OCI-LY3 (cell line): ENCODE data around the gene WWP2.
A peak's percentile ranks its signal among the peaks of the same experiment; 100 is the strongest.

Source experiments
- H2AFZ ChIP-seq: fragments of 200-600, 300-600 bp; shearing (Covaris generic); 2 replicates; pipeline ENCODE4 v1.6.0; 2014; ENCODE audit warnings: antibody characterized with exemption, low read depth, low read length
- H3K27ac ChIP-seq: fragments of 200-600, 300-600 bp; sonication (generic); 2 replicates; pipeline ENCODE4 v1.5.1; 2014; ENCODE audit warnings: mild to moderate bottlenecking, low read length, moderate library complexity, mixed read lengths
- H3K27me3 ChIP-seq: fragments of 200-600, 300-600 bp; sonication (generic); 2 replicates; pipeline ENCODE4 v1.6.1; 2014; ENCODE audit warnings: low read depth, low read length, mixed read lengths
- H3K36me3 ChIP-seq: fragments of 200-600, 300-600 bp; sonication (generic); replicated peaks from 2 replicates; pipeline ENCODE3; 2014; ENCODE audit warnings: low read depth, low read length, mixed read lengths
- H3K4me1 ChIP-seq: fragments of 300-600, 200-600 bp; sonication (generic); 2 replicates; pipeline ENCODE4 v1.6.1; 2014; ENCODE audit warnings: low read length, mixed read lengths
- H3K4me2 ChIP-seq: fragments of 200-600, 300-600 bp; sonication (generic); 2 replicates; pipeline ENCODE4 v1.6.1; 2014; ENCODE audit warnings: low read length, mixed read lengths
- H3K4me3 ChIP-seq: fragments of 300-600, 200-600 bp; sonication (generic); 2 replicates; pipeline ENCODE4 v1.5.1; 2014; ENCODE audit warnings: antibody characterized with exemption, mild to moderate bottlenecking, low read length, moderate library complexity
- H3K79me2 ChIP-seq: fragments of 300-600, 200-600 bp; shearing (Covaris generic); 2 replicates; pipeline ENCODE4 v1.6.1; 2014; ENCODE audit warnings: mild to moderate bottlenecking, low read length, mixed read lengths
- H3K9ac ChIP-seq: fragments of 300-600, 200-600 bp; shearing (Covaris generic); 2 replicates; pipeline ENCODE4 v1.6.0; 2014; ENCODE audit warnings: mild to moderate bottlenecking, low read length, moderate library complexity
- H3K9me3 ChIP-seq: fragments of 200-600, 300-600 bp; shearing (Covaris generic); 2 replicates; pipeline ENCODE4 v1.6.1; 2014; ENCODE audit warnings: low read length, mixed read lengths; ENCODE audit not compliant: insufficient read depth
- H4K20me1 ChIP-seq: fragments of 200-600, 300-600 bp; sonication (generic); 2 replicates; pipeline ENCODE4 v1.6.1; 2016; ENCODE audit warnings: low read length, mixed read lengths; ENCODE audit not compliant: insufficient read depth
- CTCF ChIP-seq: fragments of 200-600, 300-600 bp; sonication (generic); IDR thresholded peaks from 2 replicates; pipeline ENCODE4 v1.5.1; 2014; ENCODE audit warnings: antibody characterized with exemption, low read length, low read depth
- EZH2phosphoT487 ChIP-seq: fragments of 200-600 bp; shearing (Covaris generic); IDR thresholded peaks from 2 replicates; pipeline ENCODE4 v1.6.1; 2018; ENCODE audit warnings: antibody characterized with exemption, mixed run types, low read depth

Gene WWP2

DNA sequence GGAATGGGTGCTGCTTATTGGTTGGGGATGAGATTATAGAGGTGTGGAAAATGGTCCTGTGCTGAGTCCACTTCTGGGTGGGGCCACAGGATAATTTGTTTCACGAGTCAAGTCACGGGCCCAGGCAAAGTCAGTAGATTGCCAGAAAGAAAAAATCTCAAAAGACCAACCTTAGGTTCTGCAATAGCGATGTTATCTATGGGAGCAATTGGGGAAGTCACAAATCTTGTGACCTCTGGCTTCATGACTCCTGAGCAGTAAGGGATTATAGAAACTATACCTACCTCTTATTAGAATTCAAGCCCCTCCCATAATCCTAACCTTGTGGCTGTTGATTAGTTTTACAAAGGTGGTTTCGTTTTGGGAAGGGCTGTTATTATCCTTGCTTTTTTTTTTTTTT, 31.4 kb downstream of the WWP2 start:
- Histone ChIP-seq H3K79me2 (no peaks in the 10 kb centered on the region), H2AFZ (no peak overlapping the region), H3K27ac (no peak overlapping the region), H3K27me3 (no peaks in the 10 kb centered on the region), H3K4me1 (no peaks in the 10 kb centered on the region), H3K9ac (no peak overlapping the region), H3K9me3 (no peaks in the 10 kb centered on the region), H3K4me2 (no peak overlapping the region), H4K20me1 (0 out of 2 replicates have a peak, but pooled peaks cover 6% of the 10 kb centered on the region), H3K4me3 (no peak overlapping the region), H3K36me3 (no peaks in the 10 kb centered on the region)
- TF ChIP-seq EZH2phosphoT487 (no peak), CTCF (no peak)

DNA sequence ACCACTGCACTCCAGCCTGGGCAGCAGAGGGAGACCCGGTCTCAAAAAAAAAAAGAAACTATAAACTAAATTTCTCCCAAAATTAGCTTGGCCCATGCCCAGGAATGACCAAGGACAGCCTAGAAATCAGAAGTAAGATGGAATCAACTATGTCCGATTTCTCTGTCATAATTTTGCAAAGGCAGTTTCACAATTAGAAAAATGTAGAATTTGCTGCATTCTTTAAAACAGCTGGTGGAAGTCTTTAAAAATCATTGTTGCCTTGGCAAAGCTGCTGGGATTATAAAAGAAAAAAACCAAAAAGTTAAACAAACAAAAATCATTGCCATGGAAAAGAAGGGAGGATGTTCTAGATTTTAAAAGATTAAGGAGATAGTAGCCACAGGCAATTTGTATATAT, 32.4 kb downstream of the WWP2 start:
- Histone ChIP-seq H2AFZ (no peak overlapping the region), H4K20me1 (0 out of 2 replicates have a peak, but pooled peaks cover 6% of the 10 kb centered on the region)

GRCh38 chr16:69796285-69797118, 34.4 kb downstream of the WWP2 start:
- Histone ChIP-seq H3K4me1 (no peaks in the 10 kb centered on the region), H3K4me3 (0 out of 2 replicates have a peak overlapping the region, but pooled peaks have one; percentile 15), H4K20me1 (0 out of 2 replicates have a peak, but pooled peaks cover 6% of the 10 kb centered on the region), H3K79me2 (no peaks in the 10 kb centered on the region), H3K9ac (no peak overlapping the region), H3K36me3 (no peaks in the 10 kb centered on the region), H2AFZ (no peak overlapping the region), H3K4me2 (peak overlapping the region; percentile 51), H3K9me3 (no peaks in the 10 kb centered on the region), H3K27ac (no peak overlapping the region), H3K27me3 (no peaks in the 10 kb centered on the region)
- TF ChIP-seq EZH2phosphoT487 (no peak), CTCF (peak; percentile 88)

More for the DNA sequence above, 32.4 kb downstream of the WWP2 start:
- Histone ChIP-seq H3K79me2 (no peaks in the 10 kb centered on the region), H3K9ac (no peak overlapping the region), H3K27me3 (no peaks in the 10 kb centered on the region), H3K4me1 (no peaks in the 10 kb centered on the region), H3K4me2 (no peak overlapping the region), H3K4me3 (no peak overlapping the region), H3K36me3 (no peaks in the 10 kb centered on the region), H3K9me3 (no peaks in the 10 kb centered on the region), H3K27ac (no peak overlapping the region)
- no peak for TF ChIP-seq CTCF
- TF ChIP-seq EZH2phosphoT487, result no peak

- Histone ChIP-seq H2AFZ (no peak overlapping the region), H4K20me1 (0 out of 2 replicates have a peak, but pooled peaks cover 6% of the 10 kb centered on the region), H3K9ac (no peak overlapping the region), H3K9me3 (no peaks in the 10 kb centered on the region), H3K36me3 (no peaks in the 10 kb centered on the region), H3K4me1 (no peaks in the 10 kb centered on the region), H3K4me3 (no peak overlapping the region), H3K4me2 (no peak overlapping the region), H3K27ac (no peak overlapping the region), H3K27me3 (no peaks in the 10 kb centered on the region), H3K79me2 (no peaks in the 10 kb centered on the region)
- no peak for TF ChIP-seq EZH2phosphoT487
- TF ChIP-seq CTCF, result peak; percentile 20; the same call in 1 of the 2 replicates
Observed at GRCh38 chr16:69798466-69798865, 36.3 kb downstream of the WWP2 start.
